ENCODE measurements around the gene ISCU. TPM values are rescaled to one million over a fixed set of nuclear protein-coding genes. Genes with fewer than 3 reads are reported as not detected.
"Not testable (repeated sequence)": the region's sequence is repeated elsewhere in the genome, so short reads cannot be mapped to it uniquely, and the experiment has no call there.

The ISCU gene
- polyA plus RNA-seq, 1 donor: 107 TPM

GRCh38 chr12:108587826-108588225 is 25.4 kb downstream of the ISCU start:
- DNase-seq: no peak

GRCh38 chr12:108589028-108589839 is 26.8 kb downstream of the ISCU start:
- DNase-seq: peak; percentile 69

DNA sequence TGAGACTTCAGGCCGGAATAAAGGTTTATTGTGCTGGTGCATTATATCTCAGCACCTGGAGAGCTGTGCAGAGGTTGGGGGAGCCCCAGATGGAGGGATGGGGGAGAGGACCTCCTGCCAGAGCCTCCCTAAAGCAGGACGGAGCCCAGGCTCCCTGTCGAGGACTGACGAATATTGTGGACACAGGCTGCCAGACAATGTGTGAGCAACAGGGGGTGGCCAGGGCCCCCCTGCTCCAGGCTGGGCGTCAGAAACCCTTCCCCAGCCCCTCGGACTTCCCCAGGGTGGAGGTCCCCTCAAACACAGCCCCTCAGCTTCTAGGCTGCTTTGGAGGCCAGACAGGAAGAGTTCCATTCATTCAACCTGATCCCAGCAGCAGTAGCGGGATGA is 27.4 kb downstream of the ISCU start:
- no peak for DNase-seq

GRCh38 chr12:108590463-108590862 is 28.1 kb downstream of the ISCU start:
- DNase-seq: not testable (repeated sequence)

DNA sequence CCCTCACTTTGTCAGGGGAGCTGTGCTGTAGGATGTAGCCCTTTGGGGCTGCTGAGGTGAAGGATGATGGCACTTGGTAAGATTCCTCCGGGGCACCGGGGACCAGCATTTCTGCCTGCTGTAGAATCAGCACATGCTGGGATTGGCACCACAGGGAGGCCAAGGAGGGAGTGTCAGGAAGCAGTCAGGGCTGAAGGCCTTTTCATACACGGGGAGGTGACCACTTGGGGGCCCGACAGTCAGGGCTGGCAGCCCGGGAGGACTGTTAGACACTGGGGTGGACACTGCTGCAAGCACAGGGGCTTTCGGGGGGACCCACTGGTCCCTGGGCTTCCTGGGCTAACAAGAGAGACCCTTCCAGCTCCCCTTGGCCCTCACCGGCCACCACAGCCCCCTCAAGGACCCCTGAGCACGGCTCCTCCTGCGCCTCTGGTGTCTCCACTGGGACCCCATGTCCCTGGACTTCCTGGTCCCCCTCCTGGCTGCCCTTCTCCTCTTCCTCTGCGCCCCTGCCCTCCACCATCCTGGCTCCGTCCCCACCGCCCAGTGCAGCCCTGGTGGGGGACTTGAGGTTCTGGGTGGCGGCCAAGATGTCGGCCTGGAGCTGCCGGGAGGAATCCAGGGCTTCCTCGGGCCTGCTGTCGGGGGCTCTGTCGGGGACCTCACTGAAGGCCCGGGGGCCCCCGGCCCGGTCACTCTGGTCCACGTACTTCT is 29.0 kb downstream of the ISCU start:
- no peak for DNase-seq

DNA sequence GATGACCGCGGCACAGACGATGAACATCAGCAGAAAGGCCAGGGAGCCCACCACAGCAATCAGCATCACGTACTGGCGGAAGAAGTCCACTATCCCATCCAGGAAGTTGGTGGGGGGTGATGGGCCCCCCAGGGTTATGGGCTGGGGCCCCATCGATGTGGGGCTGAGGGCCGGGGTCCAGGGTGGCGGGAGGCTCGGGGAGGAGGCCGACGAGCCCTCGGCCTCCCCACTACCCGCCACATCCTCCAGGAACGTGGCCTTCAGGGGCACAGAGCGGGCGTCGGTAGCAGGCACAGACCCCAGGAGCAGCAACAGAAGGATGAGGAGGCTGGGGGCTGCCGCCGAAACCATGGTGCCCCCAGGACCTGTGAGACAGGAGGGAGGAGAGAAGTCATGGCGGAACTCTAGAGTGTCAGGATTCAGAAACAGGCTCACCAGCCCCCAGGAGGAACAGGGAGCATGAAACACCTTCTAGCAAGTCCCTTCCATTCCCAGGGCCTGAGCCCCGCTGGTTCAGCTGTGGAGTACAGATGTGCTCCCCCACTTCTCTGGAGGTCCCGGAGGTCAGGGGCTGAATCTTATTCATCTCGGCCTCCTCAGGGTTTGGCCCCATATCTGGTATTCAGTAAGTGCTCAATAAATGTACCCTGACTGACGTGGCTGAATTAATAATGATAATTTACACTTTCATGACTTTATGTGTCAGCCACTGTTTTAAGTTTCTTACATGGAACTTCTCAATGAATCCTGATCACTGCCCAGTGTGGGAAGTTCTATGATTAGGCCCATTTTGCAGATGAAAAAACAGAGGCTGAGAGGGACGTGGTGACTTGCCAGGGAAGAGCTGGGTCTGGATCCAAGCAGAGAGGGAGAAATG is 29.9 kb downstream of the ISCU start:
- no peak for DNase-seq

DNA sequence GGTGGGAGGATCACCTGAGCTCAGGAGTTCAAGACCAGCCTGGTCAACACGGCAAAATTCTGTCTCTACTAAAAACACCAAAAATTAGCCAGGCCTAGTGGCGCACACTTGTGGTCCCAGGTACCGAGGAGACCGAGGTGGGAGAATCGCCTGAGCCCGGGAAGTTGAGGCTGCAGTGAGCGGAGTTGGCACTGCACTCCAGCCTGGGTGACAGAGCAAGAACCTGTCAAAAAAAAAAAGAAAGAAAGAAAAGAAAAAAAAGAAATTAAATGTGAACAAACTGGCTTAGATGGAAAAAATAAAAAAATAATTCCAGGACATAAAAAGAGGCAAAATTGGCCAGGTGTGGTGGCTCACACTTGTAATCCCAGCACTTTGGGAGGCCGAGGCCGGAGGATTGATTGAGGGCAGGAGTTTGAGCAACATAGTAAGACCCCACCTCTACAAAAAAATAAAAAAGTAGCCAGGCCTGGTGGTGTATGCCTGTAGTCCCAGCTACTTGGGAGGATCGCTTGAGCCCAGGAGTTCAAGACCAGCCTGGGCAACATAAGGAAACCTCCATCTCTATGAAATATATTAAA is 32.0 kb downstream of the ISCU start:
- no peak for DNase-seq

DNA sequence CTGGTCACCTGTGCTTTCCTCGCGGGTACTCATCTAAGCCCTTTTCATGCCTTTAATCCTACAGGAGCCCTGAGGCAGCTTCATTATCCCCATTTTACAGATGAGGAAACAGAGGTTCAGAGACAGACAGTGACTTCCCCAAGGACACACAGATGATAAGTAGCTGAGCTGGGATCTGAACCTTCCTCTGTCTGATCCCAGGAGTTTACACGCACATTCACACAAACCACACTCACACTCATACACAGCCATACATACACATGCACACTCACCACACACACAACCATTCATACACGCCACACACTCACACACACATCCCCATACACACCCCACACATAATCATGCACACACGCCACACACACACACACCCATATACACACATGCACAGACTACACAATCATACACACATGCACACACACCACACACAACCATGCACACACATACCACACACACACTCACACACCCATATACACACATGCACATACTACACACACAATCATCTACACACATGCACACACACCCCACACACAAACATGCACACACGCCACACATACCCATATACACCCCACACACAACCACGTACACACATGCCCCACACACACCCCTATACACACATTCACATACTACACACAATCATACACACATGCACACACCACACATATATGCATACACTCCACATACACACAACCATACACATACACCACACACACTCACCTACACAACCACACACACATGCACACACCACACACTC is 32.7 kb downstream of the ISCU start:
- no peak for DNase-seq

DNA sequence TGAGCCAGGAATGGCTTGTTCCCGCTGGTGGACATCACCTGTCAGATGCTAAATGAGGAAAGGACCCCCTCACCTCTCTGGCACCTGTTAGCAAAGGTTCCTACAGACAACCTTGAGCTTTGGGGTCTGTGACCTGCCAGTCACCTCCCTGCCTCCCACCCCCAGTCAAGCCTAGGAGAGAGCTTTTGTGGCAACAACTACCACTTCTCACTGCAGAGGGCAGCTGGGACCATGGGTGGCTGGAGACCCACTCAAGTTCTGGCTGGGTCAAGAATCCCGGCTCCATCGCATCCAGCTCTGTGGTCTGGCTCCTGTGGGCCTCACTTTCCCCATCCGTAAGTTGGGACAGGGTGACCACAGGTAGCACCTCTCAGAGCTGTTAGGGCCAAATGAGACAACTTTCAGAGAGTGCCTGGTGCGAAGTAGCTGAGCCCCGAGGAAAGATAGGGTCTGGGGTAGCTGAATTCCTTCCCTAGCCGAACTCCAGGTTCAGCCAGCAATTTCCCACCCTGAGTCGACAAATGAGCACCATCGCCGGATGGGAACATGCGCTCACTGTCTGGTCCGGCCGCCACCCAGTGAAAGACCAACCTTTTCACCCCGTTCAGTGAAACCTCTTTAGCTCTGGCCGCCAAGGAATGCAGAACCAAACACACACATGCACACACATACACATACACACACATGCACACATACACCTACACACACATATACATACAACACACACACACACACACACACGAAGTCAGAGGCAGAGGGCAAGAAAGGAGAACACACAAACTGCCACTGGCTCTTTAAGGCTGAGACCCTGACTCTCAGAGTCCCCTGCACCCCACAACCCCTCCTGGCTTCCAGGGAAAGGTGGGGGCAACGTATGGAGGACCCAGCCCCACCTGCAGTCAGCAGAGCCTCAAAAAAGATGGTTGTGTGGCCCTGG is 33.6 kb downstream of the ISCU start:
- DNase-seq: no peak

- DNase-seq: no peak
These were observed 34.6 kb downstream of the ISCU start for GRCh38 chr12:108596854-108597558.

- peak; percentile 59 for DNase-seq
These were observed 35.4 kb downstream of the ISCU start, which contains the start of gene TMEM119 for GRCh38 chr12:108597559-108598471. Gene TMEM119, minus strand, starts transcription at chr12:108598084. Its CDS starts 5,701 bp downstream, at chr12:108592383.

DNA sequence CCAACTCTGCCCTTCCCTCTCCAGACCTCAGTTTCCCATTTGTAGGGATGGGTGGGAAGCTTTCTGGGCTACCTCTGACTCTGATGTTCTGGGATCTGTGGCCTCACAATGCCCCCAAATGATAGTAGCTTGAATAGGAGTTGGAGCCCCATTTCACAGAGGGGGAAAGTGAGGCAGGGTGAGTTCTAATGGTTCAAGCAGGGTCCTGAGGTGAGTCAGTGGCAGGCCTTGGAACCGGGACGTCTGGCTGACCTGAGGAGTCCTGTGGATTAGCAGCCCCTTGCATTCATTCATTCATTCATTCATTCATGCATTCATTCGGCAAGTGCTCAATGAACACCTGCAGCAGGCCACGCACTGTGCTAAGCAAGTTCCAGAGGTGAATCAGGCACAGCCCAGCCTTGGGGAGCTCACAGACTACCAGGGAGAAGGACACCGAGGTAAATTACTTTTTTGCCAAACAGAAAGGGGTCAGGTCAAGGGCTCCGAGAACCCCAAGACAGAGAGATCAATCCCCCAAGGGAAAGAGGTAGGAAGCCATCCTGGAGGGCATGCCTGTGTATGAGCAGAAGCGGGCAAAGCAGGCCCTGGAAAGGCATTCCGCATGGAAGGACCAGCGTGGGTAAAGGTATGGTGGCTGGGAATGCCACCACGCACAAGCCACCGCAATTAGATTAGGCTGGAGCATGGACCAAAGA is 36.3 kb downstream of the ISCU start:
- DNase-seq: no peak

- no peak for DNase-seq
These were observed 37.1 kb downstream of the ISCU start for GRCh38 chr12:108599541-108599940.

DNA sequence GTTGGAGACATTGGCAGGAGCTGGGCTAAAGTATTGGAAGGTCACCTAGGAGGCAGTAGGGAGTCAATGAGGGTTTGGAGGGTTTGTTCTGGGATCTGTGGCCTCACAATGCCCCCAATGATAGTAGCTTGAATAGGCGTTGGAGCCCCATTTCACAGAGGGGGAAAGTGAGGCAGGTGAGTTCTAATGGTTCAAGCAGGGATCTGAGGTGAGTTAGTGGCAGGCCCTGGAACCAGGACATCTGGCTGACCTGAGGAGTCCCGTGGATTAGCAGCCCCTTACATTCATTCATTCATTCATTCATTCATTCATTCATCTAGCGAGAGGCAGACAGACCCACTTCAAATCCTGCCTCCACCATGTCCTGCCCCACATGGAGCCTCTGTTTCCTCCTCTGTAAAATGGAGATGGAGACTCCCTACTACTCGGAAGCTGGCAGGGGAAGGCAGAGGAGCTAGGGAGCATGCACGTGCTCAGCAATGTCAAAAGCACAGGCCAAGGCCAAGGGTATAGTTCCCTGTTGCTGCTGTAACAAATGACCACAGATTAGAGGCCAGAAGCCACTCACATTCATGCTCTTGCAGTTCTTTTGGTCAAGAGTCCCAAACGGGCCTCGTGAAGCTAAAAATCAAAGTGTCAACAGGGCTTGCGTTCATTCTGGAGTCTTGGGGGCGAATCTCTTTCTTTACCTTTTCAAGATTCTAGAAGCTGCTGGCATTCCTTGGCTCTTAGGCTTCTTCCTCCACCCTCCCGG is 37.7 kb downstream of the ISCU start:
- no peak for DNase-seq

DNA sequence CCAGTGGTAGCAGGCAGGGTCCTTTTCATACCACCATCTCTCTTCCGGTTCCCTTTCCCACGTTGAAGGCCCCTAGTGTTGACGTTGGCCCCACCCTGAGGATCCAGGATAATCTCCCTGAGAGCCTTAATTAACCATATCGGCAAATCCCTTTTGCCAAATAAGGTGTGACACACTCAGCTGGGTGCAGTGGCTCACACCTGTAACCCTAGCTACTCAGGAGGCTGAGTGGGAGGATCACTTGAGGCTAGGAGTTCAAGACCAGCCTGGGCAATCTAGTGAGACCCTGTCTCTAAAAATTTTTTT is 38.3 kb downstream of the ISCU start:
- DNase-seq: no peak

GRCh38 chr12:108602209-108602705 is 39.9 kb downstream of the ISCU start:
- no peak for DNase-seq

All from left kidney (tissue), 2 donors.